Body of pancreas (tissue), 4 donors: ENCODE results near the gene ESYT2. TPM values are rescaled to one million over a fixed set of nuclear protein-coding genes. Genes with fewer than 3 reads are reported as not detected.
A peak's percentile ranks its signal among the peaks of the same experiment; 100 is the strongest.

Experiments
- ATAC-seq: fragments of 150-250 bp; one replicate; pipeline ENCODE4 v1.9.1; 2016
- DNase-seq, 4 donors: peaks; one replicate each; pipeline ENCODE4 v3.0.0-alpha.2; 2019
- H3K27ac ChIP-seq, 4 donors: fragments of 200-600 bp; sonication (generic); 1 replicate in 3 of 4; 2 replicates in 1 of 4; pipeline versions ENCODE4 v1.5.1 to v1.6.1; 2016 to 2019; ENCODE audit warnings: mild to moderate bottlenecking in 1 of 4, mixed read lengths in 1 of 4, moderate library complexity in 1 of 4
- H3K27me3 ChIP-seq, 2 donors: fragments of 200-600 bp; sonication (generic); one replicate each; pipeline ENCODE4 v1.6.0; 2016; ENCODE audit warnings: mild to moderate bottlenecking in 1 of 2
- H3K36me3 ChIP-seq, 2 donors: fragments of 200-600 bp; sonication (generic); replicated peaks in 1 of 2; 2 replicates each; pipeline ENCODE4 v1.5.1; 2016; ENCODE audit warnings: low read depth in 2 of 2; ENCODE audit not compliant: insufficient read depth in 1 of 2
- H3K4me1 ChIP-seq: fragments of 200-600 bp; sonication (generic); one replicate; pipeline ENCODE4 v1.6.0; 2016
- H3K4me3 ChIP-seq, 2 donors: fragments of 200-600 bp; sonication (generic); 1 replicate in 1 of 2; 2 replicates in 1 of 2; pipeline ENCODE4 v1.5.1; 2016 to 2019
- H3K9me3 ChIP-seq, 3 donors: fragments of 200-600 bp; sonication (generic); 1 replicate in 2 of 3; 2 replicates in 1 of 3; pipeline ENCODE4 v1.5.1; 2016
- POLR2A ChIP-seq, 3 donors: fragments of 450-650 bp; IDR thresholded peaks; one replicate each; pipeline ENCODE4 v1.6.1; 2016; ENCODE audit warnings: antibody characterized with exemption in 3 of 3, mild to moderate bottlenecking in 2 of 3
- WGBS, 2 donors: methylation state at CpG; one replicate each; pipeline ENCODE4 v1.1.5; 2017; 5-methylcytosine and 5-hydroxymethylcytosine counted together
- intact Hi-C: fragments of 100-400 bp; cut with DNase I; formaldehyde crosslinking; loops from one replicate; pipeline ENCODE4 v1.15.1; 2023
- total RNA-seq, 2 donors: library from RNA; depleted of rRNA; stranded (reverse); fragments of >200 nt; gene quantifications; one replicate each; pipeline ENCODE4 v1.1.0, GENCODE V29; 2016
- TF ChIP-seq, protein P1 (sequence below), 7 experiments: fragments of 450-650 bp in 4 of 7; fragments of 200-600 bp in 3 of 7; sonication (generic) in 3 of 7; IDR thresholded peaks; one replicate each; pipeline ENCODE4 v1.5.1; 2016 to 2019; ENCODE audit warnings: antibody characterized with exemption in 7 of 7

Gene ESYT2
- total RNA-seq, 2 donors from 2014 or later = 35.9 to 40.5 TPM

DNA sequence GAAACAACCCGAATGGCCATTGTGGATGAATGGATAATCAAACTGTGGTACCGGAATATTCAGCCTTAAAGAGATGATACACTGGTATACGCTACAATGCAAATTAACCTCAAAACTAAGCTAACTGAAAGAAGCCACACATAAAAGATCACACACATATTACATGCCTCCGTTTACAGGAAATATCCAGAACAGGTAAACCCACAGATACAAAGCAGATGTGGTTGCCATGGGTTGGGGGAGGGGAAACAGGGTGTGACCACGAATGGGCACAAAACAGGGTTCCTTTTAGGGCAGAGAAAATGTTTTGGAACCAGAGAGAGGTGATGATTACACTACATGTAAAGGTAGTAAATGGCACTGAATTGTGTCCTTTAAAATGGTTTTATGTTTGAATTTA lies 16.6 kb downstream of the ESYT2 start:
- no peak for DNase-seq
- WGBS, 2 donors = 79 to 88% methylated on average over 5 of the region's 5 CpGs
- no peak overlapping the region for H3K27ac ChIP-seq

DNA sequence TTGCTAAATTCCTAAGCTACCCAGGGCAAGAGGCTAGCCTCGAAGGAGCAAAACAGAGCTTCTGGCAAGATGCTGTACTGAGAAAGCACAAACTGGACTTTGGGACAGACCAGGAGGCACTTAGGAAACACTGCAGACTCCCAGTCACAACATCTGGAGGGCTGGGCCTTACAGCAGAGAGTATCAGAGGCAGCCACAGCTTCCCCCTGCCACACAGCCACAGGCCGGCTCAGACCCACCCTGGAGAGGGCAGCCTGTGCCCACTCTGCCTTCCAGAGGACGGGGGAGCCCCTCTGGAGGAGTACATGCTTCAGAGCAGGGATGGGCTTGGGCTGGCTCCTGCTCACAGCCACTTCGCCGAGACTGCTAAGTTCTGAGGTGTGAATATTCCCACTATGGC lies 17.4 kb downstream of the ESYT2 start:
- intact Hi-C loops = no loop called here

More for the DNA sequence above, 16.6 kb downstream of the ESYT2 start:
- Histone ChIP-seq H3K36me3 (no peaks in the 10 kb centered on the region), H3K9me3 (no peaks in the 10 kb centered on the region), H3K4me3 (no peak overlapping the region), H3K27me3 (no peaks in the 10 kb centered on the region), H3K4me1 (peaks cover 36% of the 10 kb centered on the region)
- intact Hi-C loops = no loop called here
- ATAC-seq = no peak
- no peak for TF ChIP-seq POLR2A (IDR thresholded peaks at IDR 0.05)
- TF ChIP-seq, protein P1, sequence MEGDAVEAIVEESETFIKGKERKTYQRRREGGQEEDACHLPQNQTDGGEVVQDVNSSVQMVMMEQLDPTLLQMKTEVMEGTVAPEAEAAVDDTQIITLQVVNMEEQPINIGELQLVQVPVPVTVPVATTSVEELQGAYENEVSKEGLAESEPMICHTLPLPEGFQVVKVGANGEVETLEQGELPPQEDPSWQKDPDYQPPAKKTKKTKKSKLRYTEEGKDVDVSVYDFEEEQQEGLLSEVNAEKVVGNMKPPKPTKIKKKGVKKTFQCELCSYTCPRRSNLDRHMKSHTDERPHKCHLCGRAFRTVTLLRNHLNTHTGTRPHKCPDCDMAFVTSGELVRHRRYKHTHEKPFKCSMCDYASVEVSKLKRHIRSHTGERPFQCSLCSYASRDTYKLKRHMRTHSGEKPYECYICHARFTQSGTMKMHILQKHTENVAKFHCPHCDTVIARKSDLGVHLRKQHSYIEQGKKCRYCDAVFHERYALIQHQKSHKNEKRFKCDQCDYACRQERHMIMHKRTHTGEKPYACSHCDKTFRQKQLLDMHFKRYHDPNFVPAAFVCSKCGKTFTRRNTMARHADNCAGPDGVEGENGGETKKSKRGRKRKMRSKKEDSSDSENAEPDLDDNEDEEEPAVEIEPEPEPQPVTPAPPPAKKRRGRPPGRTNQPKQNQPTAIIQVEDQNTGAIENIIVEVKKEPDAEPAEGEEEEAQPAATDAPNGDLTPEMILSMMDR (IDR thresholded peaks at IDR 0.05) = no peak

DNA sequence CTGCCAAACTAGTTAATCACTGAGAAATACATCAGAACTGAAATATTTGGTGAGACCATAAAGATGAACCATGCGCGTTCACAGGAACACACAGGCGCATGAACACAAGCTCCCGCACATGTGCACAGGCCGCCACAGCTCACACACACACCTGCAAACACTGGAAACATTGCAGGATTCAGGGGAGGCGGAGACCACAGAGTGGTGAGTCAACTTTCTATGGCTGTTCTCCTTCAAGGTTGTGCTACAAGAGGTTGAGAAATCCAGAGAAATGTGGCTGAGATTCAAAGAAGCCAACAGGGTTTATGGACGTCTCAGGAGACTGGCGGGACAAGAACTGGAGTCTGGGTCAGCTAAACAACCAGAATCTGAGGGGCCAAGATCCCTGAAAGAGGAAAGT lies 17.8 kb downstream of the ESYT2 start:
- H3K36me3 ChIP-seq = no peaks in the 10 kb centered on the region
- H3K27me3 ChIP-seq = no peaks in the 10 kb centered on the region
- H3K27ac ChIP-seq = peak overlapping the region; percentile 6 to 68 (median 42)
- 42 to 66% methylated on average over 8 of the region's 8 CpGs for WGBS, 2 donors
- H3K4me3 ChIP-seq = no peak overlapping the region
- TF ChIP-seq, protein P1 (IDR thresholded peaks at IDR 0.05) = no peak
- no peak for TF ChIP-seq POLR2A (IDR thresholded peaks at IDR 0.05)
- DNase-seq (peak; percentile 36 to 73 (median 65)), ATAC-seq (peak; percentile 79)
- peaks cover 24% of the 10 kb centered on the region for H3K4me1 ChIP-seq
- intact Hi-C loops = no loop called here
- H3K9me3 ChIP-seq = no peaks in the 10 kb centered on the region

More for the DNA sequence above, 17.4 kb downstream of the ESYT2 start:
- Histone ChIP-seq H3K4me3 (no peak overlapping the region), H3K27ac (peak overlapping the region; percentile 6 to 68 (median 42)), H3K4me1 (peaks cover 28% of the 10 kb centered on the region), H3K27me3 (no peaks in the 10 kb centered on the region), H3K36me3 (no peaks in the 10 kb centered on the region), H3K9me3 (no peaks in the 10 kb centered on the region)
- TF ChIP-seq, protein P1 (IDR thresholded peaks at IDR 0.05) = no peak
- no peak for TF ChIP-seq POLR2A (IDR thresholded peaks at IDR 0.05)
- DNase-seq (peak in 1 of 4 donors; percentile 34), ATAC-seq (peak; percentile 44)
- WGBS, 2 donors = 74 to 85% methylated on average over 3 to 5 of the region's 5 CpGs

DNA sequence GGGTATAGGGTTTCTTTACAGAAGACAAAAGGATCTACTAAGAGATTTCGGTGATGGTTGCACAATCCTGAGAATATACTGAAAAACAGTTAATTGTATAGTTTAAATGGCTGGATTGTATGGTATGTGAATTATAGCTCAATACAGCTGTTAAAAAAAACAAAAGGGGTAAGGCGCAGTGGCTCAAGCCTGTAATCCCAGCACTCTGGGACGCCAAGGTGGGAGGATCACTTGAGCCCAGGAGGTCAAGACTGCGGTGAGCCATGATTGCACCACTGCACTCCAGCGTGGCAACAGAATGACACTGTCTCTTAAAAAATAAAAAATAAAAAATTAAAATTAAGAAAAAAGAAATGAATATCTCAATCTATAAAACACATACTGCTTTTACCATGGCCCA lies 18.5 kb downstream of the ESYT2 start:
- intact Hi-C loops = no loop called here
- H3K4me3 ChIP-seq = no peak overlapping the region
- ATAC-seq (no peak), DNase-seq (no peak)
- peak overlapping the region in 2 of 4 donors; percentile 58 to 68 for H3K27ac ChIP-seq
- peaks cover 18% of the 10 kb centered on the region for H3K4me1 ChIP-seq
- H3K27me3 ChIP-seq = no peaks in the 10 kb centered on the region
- no peaks in the 10 kb centered on the region for H3K36me3 ChIP-seq
- 83 to 96% methylated on average over 5 of the region's 5 CpGs for WGBS, 2 donors
- TF ChIP-seq, protein P1 (IDR thresholded peaks at IDR 0.05) = no peak
- no peak for TF ChIP-seq POLR2A (IDR thresholded peaks at IDR 0.05)
- no peaks in the 10 kb centered on the region for H3K9me3 ChIP-seq

DNA sequence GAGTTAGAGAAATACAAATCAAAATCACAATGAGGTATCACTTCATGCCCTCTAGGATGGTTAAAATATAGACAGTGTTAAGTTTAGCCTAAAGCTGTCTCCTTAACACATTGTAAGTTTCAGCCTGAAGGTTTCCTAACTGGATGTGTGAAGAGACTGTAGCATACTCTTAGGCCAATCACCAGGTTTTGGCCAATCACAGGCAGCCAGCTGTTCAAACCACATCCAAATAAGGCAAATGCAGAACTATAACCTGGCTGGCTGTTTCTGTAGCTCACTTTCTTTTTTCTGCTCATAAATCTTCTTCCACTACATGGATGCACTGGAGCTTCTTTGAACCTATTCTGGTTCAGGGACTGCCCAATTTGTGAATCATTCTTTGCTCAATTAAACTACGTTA lies 19.7 kb downstream of the ESYT2 start:
- Histone ChIP-seq H3K4me1 (peaks cover 12% of the 10 kb centered on the region), H3K36me3 (no peaks in the 10 kb centered on the region), H3K27me3 (no peaks in the 10 kb centered on the region), H3K4me3 (no peak overlapping the region), H3K9me3 (no peaks in the 10 kb centered on the region), H3K27ac (no peak overlapping the region)
- DNase-seq (no peak), ATAC-seq (no peak)
- 85 to 91% methylated on average over 1 of the region's 1 CpG for WGBS, 2 donors
- TF ChIP-seq POLR2A (IDR thresholded peaks at IDR 0.05) = no peak
- TF ChIP-seq, protein P1 (IDR thresholded peaks at IDR 0.05) = no peak
- intact Hi-C loops = no loop called here
